Rectal smooth muscle tissue (tissue), 1 donor: ENCODE measurements around the gene STX4.
A peak's percentile ranks its signal among the peaks of the same experiment; 100 is the strongest.

Source experiments
- H3K27ac ChIP-seq: one replicate; pipeline ENCODE4 v1.7.0; 2013; ENCODE audit warnings: low read depth, low read length, inconsistent platforms
- H3K27me3 ChIP-seq: one replicate; pipeline ENCODE4 v1.7.0; 2013; ENCODE audit warnings: low read length; ENCODE audit not compliant: control insufficient read depth, insufficient read depth
- H3K36me3 ChIP-seq: one replicate; pipeline ENCODE4 v1.7.0; 2013; ENCODE audit warnings: low read length; ENCODE audit not compliant: control insufficient read depth, insufficient read depth
- H3K4me1 ChIP-seq: one replicate; pipeline ENCODE4 v1.7.0; 2013; ENCODE audit warnings: low read length; ENCODE audit not compliant: control insufficient read depth, insufficient read depth
- H3K4me3 ChIP-seq: one replicate; pipeline ENCODE4 v1.7.0; 2013; ENCODE audit warnings: low read length
- H3K9ac ChIP-seq: one replicate; pipeline ENCODE4 v1.7.0; 2013; ENCODE audit warnings: low read length

Gene STX4

DNA sequence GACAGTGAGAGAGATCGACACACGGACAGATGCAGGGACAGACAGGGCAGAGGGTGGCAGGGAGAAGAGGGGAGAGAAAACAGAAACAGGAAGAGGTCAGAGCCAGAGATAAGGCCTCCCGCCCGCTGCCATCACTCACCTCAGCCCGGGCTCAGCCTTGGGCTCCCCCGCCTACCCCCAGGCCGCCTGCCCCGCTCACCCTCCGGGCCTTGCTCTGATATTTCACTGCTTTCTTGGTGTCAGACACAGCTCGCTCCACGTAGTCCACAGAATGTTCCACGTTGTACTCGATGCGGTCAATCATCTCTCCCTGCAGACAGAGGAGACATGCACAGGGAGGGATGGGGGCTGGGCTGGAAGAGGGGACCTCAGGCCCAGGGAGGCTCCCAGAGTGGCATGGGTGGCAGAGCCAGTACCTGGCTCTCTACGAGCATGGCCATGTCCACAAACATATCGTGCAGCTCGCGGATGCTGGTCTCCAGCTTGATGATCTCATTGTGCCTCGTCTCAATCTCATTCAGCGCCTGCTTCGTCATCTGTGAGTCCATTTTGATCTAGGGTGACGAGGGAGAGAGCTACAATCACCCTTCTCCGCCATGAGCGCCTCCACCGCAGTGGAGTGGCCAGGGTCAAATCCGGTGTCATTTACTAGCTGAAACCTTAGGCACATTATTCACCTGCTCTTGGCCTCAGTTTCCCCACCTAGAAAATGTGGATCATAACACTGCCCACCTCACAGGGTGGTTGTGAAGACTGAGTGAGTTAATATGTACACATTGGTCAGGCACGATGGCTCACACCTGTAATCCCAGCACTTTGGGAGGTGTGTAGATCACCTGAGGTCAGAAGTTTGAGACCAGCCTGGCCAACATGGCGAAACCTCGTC, 40.2 kb upstream of the STX4 start:
- H3K4me1 ChIP-seq = peaks cover 3% of the 10 kb centered on the region
- no peak overlapping the region for H3K27ac ChIP-seq
- H3K9ac ChIP-seq = no peak overlapping the region
- H3K27me3 ChIP-seq = no peaks in the 10 kb centered on the region
- no peaks in the 10 kb centered on the region for H3K36me3 ChIP-seq
- H3K4me3 ChIP-seq = no peak overlapping the region

- Histone ChIP-seq H3K36me3 (no peaks in the 10 kb centered on the region), H3K4me3 (no peak overlapping the region), H3K27ac (no peak overlapping the region), H3K9ac (no peak overlapping the region), H3K27me3 (no peaks in the 10 kb centered on the region), H3K4me1 (peaks cover 3% of the 10 kb centered on the region)
Measured at GRCh38 chr16:30995927-30996323, 37.4 kb upstream of the STX4 start.

DNA sequence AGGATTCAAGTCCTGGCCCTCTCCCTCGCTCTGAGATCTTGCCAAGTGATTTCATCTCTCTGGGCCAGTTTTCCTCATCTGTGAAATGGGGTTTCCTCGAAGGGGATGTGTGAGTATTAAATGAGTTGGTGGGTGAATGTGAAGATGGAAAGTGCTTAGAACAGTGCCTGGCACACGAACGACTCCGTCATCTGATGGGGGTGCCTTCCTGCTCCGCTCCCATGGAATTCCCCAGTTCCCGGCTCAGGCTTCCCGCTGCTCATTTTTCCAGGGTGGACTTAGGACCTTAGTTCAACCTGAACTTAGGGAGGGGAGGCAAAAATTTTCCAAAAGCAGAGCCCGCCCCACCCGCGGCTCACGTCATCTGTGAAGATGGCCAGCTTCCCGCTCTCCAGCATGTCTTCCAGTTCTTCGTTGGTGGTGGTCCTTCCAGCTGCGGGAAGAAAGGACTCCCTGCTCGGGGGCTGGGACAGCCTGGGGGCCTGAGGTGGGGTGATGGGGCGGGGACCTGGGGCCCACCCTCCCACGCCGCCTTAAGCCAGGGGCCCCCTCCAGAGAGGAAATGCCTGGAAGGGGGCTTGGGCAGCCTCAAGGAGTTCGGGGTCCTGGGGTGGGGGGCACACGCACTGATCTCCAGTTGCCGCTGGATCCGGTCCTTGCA, 36.9 kb upstream of the STX4 start:
- no peaks in the 10 kb centered on the region for H3K36me3 ChIP-seq
- no peaks in the 10 kb centered on the region for H3K27me3 ChIP-seq
- peak overlapping the region; percentile 65 for H3K9ac ChIP-seq
- H3K27ac ChIP-seq = peak overlapping the region; percentile 87
- peak overlapping the region; percentile 88 for H3K4me3 ChIP-seq
- peaks cover 3% of the 10 kb centered on the region for H3K4me1 ChIP-seq

DNA sequence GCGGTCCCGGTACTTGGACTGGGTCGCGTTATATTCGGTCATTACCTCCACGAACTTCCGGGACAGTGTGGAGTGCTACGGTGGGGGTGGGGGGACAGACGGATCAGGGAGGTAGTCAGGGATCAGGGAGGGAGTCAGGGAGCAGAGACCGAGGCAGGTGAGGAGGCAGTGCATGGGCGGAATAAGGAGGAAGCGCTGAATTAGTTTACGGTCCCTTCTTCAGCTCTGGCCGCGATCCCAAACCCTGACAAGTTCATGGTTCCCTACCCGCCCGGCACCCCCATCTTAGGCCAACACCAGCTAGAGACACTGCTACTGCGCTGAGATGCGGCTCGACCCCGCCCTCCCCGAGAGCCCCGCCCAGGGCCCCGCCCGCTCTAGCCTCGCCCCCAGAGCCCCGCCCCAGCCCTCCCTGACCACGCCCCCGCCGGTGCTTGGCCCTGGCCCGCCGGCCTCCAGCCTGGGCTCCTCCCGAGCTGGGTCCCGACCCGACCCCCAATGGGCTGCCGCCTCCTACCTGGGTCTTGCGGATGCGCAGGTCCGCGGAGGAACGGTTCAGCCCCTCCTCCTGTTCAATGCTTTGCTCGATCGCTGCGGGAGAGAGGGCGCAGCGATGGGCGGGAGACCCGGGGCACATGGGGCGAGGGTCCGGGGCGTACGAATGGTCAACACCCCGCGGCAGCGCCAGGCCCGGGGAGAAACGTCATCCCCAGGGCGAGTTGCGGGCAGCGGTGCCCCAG, 36.2 kb upstream of the STX4 start:
- H3K27me3 ChIP-seq = no peaks in the 10 kb centered on the region
- peaks cover 3% of the 10 kb centered on the region for H3K4me1 ChIP-seq
- peak overlapping the region; percentile 88 for H3K4me3 ChIP-seq
- peak overlapping the region; percentile 65 for H3K9ac ChIP-seq
- peak overlapping the region; percentile 87 for H3K27ac ChIP-seq
- no peaks in the 10 kb centered on the region for H3K36me3 ChIP-seq

- Histone ChIP-seq H3K36me3 (no peaks in the 10 kb centered on the region), H3K27ac (peak overlapping the region; percentile 60), H3K4me1 (peaks cover 3% of the 10 kb centered on the region), H3K4me3 (peak overlapping the region; percentile 61), H3K27me3 (no peaks in the 10 kb centered on the region), H3K9ac (no peak overlapping the region)
Measured at GRCh38 chr16:30997725-30998711, 35.3 kb upstream of the STX4 start.

DNA sequence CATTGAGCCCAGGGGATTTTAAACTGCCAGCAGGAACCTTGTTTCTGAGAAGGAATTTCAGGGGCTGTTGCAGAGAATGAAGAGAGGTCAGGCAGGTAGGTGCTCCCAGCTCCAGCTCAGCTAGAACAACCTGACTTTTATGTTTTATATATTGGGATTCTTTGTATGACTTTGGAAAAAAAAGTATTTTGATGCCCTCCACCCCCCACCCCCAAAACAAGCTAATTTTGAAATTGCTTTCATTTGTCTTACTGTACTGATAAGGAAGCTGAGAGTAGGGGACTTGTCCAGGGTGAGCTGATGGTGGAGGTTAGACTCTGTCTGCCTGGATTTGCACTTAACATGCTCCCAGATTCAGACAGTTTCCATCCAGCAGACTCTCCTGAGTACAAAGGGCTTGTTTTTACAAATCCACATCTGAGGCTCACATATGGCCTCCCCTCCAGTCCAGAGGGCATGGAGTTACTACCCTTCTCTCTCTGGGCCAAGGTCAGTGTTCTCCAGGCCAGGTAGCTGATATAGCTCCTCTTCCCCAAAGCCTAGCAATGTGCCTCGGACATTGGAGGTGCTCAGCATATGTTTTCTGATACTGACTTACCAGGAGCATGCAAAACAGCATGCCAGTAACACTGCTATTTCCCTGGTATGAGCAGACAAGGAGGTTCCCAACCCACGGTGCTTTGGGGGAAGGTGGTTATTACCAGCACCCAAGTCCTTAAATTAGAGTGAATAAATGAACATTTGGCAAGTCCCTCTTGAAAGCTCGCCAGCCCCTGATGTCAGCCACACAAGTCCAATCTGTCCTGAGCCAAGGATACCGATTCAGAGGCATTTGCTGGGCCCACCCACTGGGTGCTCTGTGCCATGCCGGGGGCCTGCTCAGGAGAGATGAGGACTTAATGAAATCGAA, 34.3 kb upstream of the STX4 start:
- H3K4me1 ChIP-seq = peaks cover 3% of the 10 kb centered on the region
- no peak overlapping the region for H3K27ac ChIP-seq
- no peak overlapping the region for H3K9ac ChIP-seq
- no peaks in the 10 kb centered on the region for H3K36me3 ChIP-seq
- no peak overlapping the region for H3K4me3 ChIP-seq
- H3K27me3 ChIP-seq = no peaks in the 10 kb centered on the region

DNA sequence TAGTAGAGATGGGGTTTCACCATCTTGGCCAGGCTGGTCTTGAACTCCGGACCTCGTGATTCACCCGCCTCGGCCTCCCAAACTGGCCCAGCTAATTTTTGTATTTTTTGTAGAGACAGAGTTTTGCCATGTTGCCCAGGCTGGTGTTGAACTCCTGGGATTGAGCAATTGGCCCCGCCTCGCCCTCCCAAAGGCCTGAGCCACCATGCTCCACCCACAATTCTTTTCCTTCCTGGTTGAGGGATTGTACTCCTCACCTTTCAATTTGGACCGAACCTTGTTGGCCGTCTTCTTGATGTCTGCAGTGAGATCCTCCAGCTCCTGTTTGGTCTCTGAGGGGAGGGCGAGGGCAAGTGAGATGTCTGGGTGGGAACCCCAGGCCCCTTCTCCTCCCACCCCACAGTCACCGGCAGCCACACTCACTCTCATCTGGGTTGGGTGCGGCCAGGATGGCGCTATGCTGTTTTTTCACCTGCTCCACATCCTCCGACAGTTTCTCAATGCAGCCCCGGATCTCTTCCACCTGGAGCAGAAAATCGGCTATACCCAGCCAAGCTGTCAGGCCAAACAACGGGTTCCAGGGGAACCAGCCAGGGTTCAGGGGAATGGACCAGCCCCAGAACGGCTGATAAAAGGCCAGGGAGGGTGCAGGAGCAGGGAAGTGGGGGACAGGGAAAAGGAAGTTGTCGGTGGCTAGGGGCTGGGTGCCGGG, 32.5 kb upstream of the STX4 start:
- Histone ChIP-seq H3K4me1 (peaks cover 3% of the 10 kb centered on the region), H3K4me3 (no peak overlapping the region), H3K36me3 (no peaks in the 10 kb centered on the region), H3K9ac (no peak overlapping the region), H3K27me3 (no peaks in the 10 kb centered on the region), H3K27ac (no peak overlapping the region)

- Histone ChIP-seq H3K27me3 (no peaks in the 10 kb centered on the region), H3K9ac (no peak overlapping the region), H3K27ac (no peak overlapping the region), H3K4me1 (no peaks in the 10 kb centered on the region), H3K4me3 (no peak overlapping the region), H3K36me3 (no peaks in the 10 kb centered on the region)
Measured at GRCh38 chr16:31001507-31002249, 31.7 kb upstream of the STX4 start.

DNA sequence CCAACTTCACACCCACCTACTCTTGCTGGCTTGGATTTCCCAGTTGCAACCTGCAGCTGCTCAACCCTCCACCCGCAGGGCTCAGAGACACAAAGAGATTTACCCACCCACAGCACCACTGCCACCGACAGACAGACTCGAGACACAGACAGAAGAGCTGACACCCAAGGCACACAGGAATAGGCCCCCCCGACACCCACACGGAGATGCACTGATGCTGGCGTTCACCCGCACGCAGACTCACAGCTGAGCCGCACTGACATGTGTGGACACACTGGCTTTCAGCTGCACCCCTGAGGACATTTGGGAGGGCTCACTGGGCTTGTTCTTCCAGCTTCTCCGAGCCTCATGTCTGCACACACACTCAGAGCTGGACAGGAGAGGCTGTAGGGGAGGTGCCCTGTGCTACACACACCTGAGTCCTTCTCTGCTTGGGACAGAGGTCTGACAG, 31.1 kb upstream of the STX4 start:
- Histone ChIP-seq H3K36me3 (no peaks in the 10 kb centered on the region), H3K27ac (no peak overlapping the region), H3K4me1 (no peaks in the 10 kb centered on the region), H3K9ac (no peak overlapping the region), H3K27me3 (peaks cover under 1% of the 10 kb centered on the region), H3K4me3 (no peak overlapping the region)

GRCh38 chr16:31002862-31003341, 30.5 kb upstream of the STX4 start:
- no peaks in the 10 kb centered on the region for H3K36me3 ChIP-seq
- H3K4me1 ChIP-seq = no peaks in the 10 kb centered on the region
- peaks cover 7% of the 10 kb centered on the region for H3K27me3 ChIP-seq
- H3K27ac ChIP-seq = peak overlapping the region; percentile 31
- H3K4me3 ChIP-seq = no peak overlapping the region
- no peak overlapping the region for H3K9ac ChIP-seq
